ENCODE data around the gene TAF1C. TPM values are rescaled to one million over a fixed set of nuclear protein-coding genes. Genes with fewer than 3 reads are reported as not detected.

TAF1C gene
- total and polyA plus RNA-seq, 10 donors = 31.4 to 133 (median 73.6) TPM

DNA sequence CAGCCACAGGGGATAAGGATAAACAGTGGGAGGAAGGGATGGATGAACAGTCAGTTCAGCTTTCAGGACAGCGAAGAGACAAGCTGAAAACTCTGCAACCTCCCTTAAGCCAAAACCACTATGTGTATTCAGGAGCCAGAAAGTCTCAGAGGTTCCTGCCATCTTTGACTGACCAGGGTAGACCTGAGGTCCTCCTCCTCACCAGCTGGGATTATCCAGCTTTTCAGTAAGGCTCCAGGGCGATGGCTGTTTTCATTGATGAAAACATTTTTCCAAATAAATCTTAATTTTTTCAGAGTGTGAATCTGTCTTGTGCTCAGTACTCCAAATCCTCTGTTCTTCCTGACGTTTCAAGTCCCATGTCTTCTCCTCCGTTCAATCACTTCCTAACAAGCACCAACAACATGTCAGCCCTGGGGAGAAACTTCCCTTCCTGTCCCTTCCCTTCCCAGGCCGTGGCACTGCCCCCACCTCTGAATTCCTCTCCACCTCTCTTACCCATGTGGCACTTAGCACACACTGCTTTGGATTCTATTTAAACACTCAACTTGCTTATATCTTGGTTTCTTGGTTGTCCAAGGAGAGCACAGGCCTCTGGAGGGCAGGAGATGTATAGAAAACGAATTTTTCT, 47.1 kb downstream of the TAF1C start:
- H3K4me1 ChIP-seq = peaks cover 0 to 38% (median 13%) of the 10 kb centered on the region in 6 donors
- H3K27ac ChIP-seq = peak overlapping the region in 1 of 8 donors; percentile 30
- H3K4me3 ChIP-seq = no peak overlapping the region
- intact Hi-C loops (cut with DNase I; ENCODE audit: low total_unique reads) = no loop called here
- H3K27me3 ChIP-seq (replicated peaks in 1 of 7) = no peaks in the 10 kb centered on the region
- TF ChIP-seq POLR2AphosphoS5 (IDR thresholded peaks at IDR 0.05) = no peak
- TF ChIP-seq, protein P1, sequence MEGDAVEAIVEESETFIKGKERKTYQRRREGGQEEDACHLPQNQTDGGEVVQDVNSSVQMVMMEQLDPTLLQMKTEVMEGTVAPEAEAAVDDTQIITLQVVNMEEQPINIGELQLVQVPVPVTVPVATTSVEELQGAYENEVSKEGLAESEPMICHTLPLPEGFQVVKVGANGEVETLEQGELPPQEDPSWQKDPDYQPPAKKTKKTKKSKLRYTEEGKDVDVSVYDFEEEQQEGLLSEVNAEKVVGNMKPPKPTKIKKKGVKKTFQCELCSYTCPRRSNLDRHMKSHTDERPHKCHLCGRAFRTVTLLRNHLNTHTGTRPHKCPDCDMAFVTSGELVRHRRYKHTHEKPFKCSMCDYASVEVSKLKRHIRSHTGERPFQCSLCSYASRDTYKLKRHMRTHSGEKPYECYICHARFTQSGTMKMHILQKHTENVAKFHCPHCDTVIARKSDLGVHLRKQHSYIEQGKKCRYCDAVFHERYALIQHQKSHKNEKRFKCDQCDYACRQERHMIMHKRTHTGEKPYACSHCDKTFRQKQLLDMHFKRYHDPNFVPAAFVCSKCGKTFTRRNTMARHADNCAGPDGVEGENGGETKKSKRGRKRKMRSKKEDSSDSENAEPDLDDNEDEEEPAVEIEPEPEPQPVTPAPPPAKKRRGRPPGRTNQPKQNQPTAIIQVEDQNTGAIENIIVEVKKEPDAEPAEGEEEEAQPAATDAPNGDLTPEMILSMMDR (IDR thresholded peaks at IDR 0.05 in 8 of 11, conservative IDR thresholded peaks at IDR 0.05 in 3 of 11) = no peak
- no peak for TF ChIP-seq POLR2A (IDR thresholded peaks at IDR 0.05)
- no peaks in the 10 kb centered on the region for H3K9me3 ChIP-seq
- no peak for DNase-seq
- WGBS, 5 donors = 70 to 86% (median 75%) methylated on average over 6 of the region's 6 CpGs
- no peaks in the 10 kb centered on the region for H3K36me3 ChIP-seq

DNA sequence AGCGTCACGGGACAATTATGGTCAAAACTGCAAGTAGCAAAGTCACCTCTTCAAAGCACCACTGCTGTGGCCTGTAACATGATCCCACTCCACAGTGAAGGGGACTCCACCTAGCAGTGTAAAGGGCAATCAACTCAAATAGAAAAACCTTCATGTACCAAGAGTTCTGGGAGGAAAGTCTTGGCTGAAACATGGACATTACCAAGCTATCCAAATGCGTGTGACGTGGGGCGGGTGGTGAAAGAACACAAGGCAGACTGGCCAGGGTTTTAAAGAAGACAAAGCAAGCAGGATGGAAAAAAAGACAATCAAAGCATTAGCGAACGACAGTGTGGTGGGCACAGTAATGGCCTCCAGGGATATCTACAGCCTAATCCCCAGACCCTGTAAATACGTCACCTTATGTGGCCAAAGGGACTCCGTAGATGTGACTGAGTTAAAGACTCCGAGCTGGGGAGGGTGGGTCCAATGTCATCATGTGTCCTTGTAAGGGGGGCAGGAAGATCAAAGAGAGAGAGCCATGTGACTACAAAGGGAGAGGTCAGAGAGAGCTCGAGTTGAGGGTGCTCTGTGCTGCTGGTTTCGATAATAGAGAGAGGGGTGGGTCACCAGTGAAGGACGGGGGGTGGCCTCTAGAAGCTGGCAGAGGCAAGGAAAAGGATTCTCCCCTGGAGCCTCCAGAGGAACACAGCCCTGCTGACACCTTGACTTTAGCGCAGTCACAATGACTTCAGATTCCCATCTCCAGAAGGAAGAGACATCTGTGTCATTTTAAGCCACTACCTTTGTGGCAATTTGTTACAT, 47.8 kb downstream of the TAF1C start:
- TF ChIP-seq POLR2A (IDR thresholded peaks at IDR 0.05) (no peak), POLR2AphosphoS5 (IDR thresholded peaks at IDR 0.05) (no peak)
- TF ChIP-seq, protein P1 (IDR thresholded peaks at IDR 0.05 in 8 of 11, conservative IDR thresholded peaks at IDR 0.05 in 3 of 11) = no peak
- Histone ChIP-seq H3K4me3 (no peak overlapping the region), H3K36me3 (no peaks in the 10 kb centered on the region), H3K9me3 (no peaks in the 10 kb centered on the region), H3K27ac (peak overlapping the region in 3 of 8 donors; percentile 13 to 56 (median 30)), H3K4me1 (peaks cover 0 to 32% (median 9%) of the 10 kb centered on the region in 6 donors), H3K27me3 (replicated peaks in 1 of 7) (no peaks in the 10 kb centered on the region)
- DNase-seq = no peak
- intact Hi-C loops (cut with DNase I; ENCODE audit: low total_unique reads) = no loop called here
- WGBS, 5 donors = 68 to 77% (median 73%) methylated on average over 14 of the region's 14 CpGs

DNA sequence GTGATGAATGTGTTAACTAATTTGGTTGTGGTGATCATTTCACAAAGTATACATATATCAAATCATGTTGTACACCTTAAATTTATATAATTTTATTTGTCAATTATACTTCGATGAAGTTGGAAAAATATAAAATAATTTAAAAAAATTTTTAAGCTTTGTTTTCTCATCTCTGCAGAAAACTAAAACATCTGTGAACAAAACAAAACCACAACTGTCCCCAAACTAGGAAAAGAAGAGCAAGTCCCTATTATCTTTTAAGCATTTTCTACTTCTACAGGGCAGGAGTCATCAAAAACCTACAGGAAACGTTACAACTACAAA, 48.4 kb downstream of the TAF1C start:
- TF ChIP-seq, protein P1 (IDR thresholded peaks at IDR 0.05 in 8 of 11, conservative IDR thresholded peaks at IDR 0.05 in 3 of 11) = no peak
- TF ChIP-seq POLR2A (IDR thresholded peaks at IDR 0.05) (no peak), POLR2AphosphoS5 (IDR thresholded peaks at IDR 0.05) (no peak)
- no peak for DNase-seq
- intact Hi-C loops (cut with DNase I; ENCODE audit: low total_unique reads) = no loop called here
- H3K9me3 ChIP-seq = no peaks in the 10 kb centered on the region
- WGBS, 5 donors = 56 to 66% (median 59%) methylated on average over 2 of the region's 2 CpGs
- peaks cover 0 to 31% (median 5%) of the 10 kb centered on the region in 6 donors for H3K4me1 ChIP-seq
- no peak overlapping the region for H3K4me3 ChIP-seq
- H3K27me3 ChIP-seq (replicated peaks in 1 of 7) = no peaks in the 10 kb centered on the region
- H3K27ac ChIP-seq = peak overlapping the region in 2 of 8 donors; percentile 30 to 56
- no peaks in the 10 kb centered on the region for H3K36me3 ChIP-seq

- Histone ChIP-seq H3K4me1 (peaks cover 0 to 31% (median 0%) of the 10 kb centered on the region in 6 donors), H3K9me3 (no peaks in the 10 kb centered on the region), H3K27me3 (replicated peaks in 1 of 7) (no peaks in the 10 kb centered on the region), H3K4me3 (no peak overlapping the region), H3K27ac (no peak overlapping the region), H3K36me3 (no peaks in the 10 kb centered on the region)
- WGBS, 5 donors = 94 to 99% (median 95%) methylated on average over 7 of the region's 7 CpGs
- intact Hi-C loops (cut with DNase I; ENCODE audit: low total_unique reads) = no loop called here
- DNase-seq = no peak
- no peak for TF ChIP-seq POLR2AphosphoS5 (IDR thresholded peaks at IDR 0.05)
- TF ChIP-seq, protein P1 (IDR thresholded peaks at IDR 0.05 in 8 of 11, conservative IDR thresholded peaks at IDR 0.05 in 3 of 11) = no peak
Measured at GRCh38 chr16:84137769-84138357, 49.0 kb downstream of the TAF1C start.
